ENCODE data around the gene FASTKD2.
A peak's percentile ranks its signal among the peaks of the same experiment; 100 is the strongest.

GRCh38 chr2:206765242-206766056 is at the start of gene FASTKD2, which contains the start of gene MDH1B:
- TF ChIP-seq, protein P1, sequence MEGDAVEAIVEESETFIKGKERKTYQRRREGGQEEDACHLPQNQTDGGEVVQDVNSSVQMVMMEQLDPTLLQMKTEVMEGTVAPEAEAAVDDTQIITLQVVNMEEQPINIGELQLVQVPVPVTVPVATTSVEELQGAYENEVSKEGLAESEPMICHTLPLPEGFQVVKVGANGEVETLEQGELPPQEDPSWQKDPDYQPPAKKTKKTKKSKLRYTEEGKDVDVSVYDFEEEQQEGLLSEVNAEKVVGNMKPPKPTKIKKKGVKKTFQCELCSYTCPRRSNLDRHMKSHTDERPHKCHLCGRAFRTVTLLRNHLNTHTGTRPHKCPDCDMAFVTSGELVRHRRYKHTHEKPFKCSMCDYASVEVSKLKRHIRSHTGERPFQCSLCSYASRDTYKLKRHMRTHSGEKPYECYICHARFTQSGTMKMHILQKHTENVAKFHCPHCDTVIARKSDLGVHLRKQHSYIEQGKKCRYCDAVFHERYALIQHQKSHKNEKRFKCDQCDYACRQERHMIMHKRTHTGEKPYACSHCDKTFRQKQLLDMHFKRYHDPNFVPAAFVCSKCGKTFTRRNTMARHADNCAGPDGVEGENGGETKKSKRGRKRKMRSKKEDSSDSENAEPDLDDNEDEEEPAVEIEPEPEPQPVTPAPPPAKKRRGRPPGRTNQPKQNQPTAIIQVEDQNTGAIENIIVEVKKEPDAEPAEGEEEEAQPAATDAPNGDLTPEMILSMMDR (IDR thresholded peaks at IDR 0.05), result no peak
- TF ChIP-seq POLR2A (IDR thresholded peaks at IDR 0.05), result peak in 1 of 2 donors; percentile 43
